WTC11 (cell line): ENCODE measurements around the gene GOSR2. TPM values are rescaled to one million over a fixed set of nuclear protein-coding genes. Genes with fewer than 3 reads are reported as not detected.
A peak's percentile ranks its signal among the peaks of the same experiment; 100 is the strongest.

Experiments
- ATF1 ChIP-seq: sonication (generic); formaldehyde crosslinking; IDR thresholded peaks from 2 replicates; pipeline ENCODE4 v1.8.1; 2023; ENCODE audit warnings: mild to moderate bottlenecking, moderate library complexity, missing genetic modification reagents
- CBFB ChIP-seq: sonication (generic); formaldehyde crosslinking; IDR thresholded peaks from 2 replicates; pipeline ENCODE4 v1.8.1; 2022; ENCODE audit warnings: mild to moderate bottlenecking, low read depth, missing genetic modification reagents
- CREM ChIP-seq: sonication (generic); formaldehyde crosslinking; IDR thresholded peaks from 2 replicates; pipeline ENCODE4 v1.8.1; 2022; ENCODE audit warnings: mild to moderate bottlenecking, missing genetic modification reagents, moderate library complexity
- ERG ChIP-seq: fragments of 250-450 bp; sonication (Bioruptor Pico); IDR thresholded peaks from 2 replicates; pipeline ENCODE4 v1.8.0; 2021; ENCODE audit warnings: mild to moderate bottlenecking
- ETV6 ChIP-seq: sonication (generic); formaldehyde crosslinking; IDR thresholded peaks from 2 replicates; pipeline ENCODE4 v1.8.1; 2022; ENCODE audit warnings: mild to moderate bottlenecking, missing genetic modification reagents
- FOXP1 ChIP-seq: sonication (generic); formaldehyde crosslinking; IDR thresholded peaks from 2 replicates; pipeline ENCODE4 v1.8.0; 2022; ENCODE audit warnings: missing genetic modification reagents, mild to moderate bottlenecking, moderate library complexity, borderline replicate concordance
- GABPB1 ChIP-seq: sonication (generic); formaldehyde crosslinking; IDR thresholded peaks from 2 replicates; pipeline ENCODE4 v1.8.1; 2023; ENCODE audit warnings: mild to moderate bottlenecking, missing genetic modification reagents
- GTF2I ChIP-seq: fragments of 250-450 bp; sonication (Bioruptor Pico); conservative IDR thresholded peaks from 2 replicates; pipeline ENCODE4 v1.4.0; 2021; ENCODE audit warnings: mild to moderate bottlenecking
- HMGA2 ChIP-seq: fragments of 250-450 bp; sonication (Bioruptor Pico); IDR thresholded peaks from 2 replicates; pipeline ENCODE4 v1.4.0; 2021; ENCODE audit warnings: mild to moderate bottlenecking, moderate library complexity
- KAT7 ChIP-seq: sonication (generic); formaldehyde crosslinking; IDR thresholded peaks from 2 replicates; pipeline ENCODE4 v1.8.1; 2023; ENCODE audit warnings: missing genetic modification reagents, mild to moderate bottlenecking, borderline replicate concordance
- NR1H2 ChIP-seq: sonication (generic); formaldehyde crosslinking; IDR thresholded peaks from 2 replicates; pipeline ENCODE4 v1.9.0; 2021; ENCODE audit warnings: mild to moderate bottlenecking, moderate library complexity, missing genetic modification reagents
- OVOL2 ChIP-seq: fragments of 250-450 bp; sonication (Bioruptor Pico); IDR thresholded peaks from 2 replicates; pipeline ENCODE4 v1.9.0; 2021; ENCODE audit warnings: mild to moderate bottlenecking, borderline replicate concordance
- PREB ChIP-seq: sonication (generic); formaldehyde crosslinking; IDR thresholded peaks from 2 replicates; pipeline ENCODE4 v1.8.1; 2022; ENCODE audit warnings: mild to moderate bottlenecking, missing genetic modification reagents, moderate library complexity, borderline replicate concordance
- RORB ChIP-seq: fragments of 250-450 bp; sonication (Bioruptor Pico); IDR thresholded peaks from 2 replicates; pipeline ENCODE4 v1.9.0; 2021; ENCODE audit warnings: mild to moderate bottlenecking
- TCF7 ChIP-seq: sonication (generic); formaldehyde crosslinking; IDR thresholded peaks from 2 replicates; pipeline ENCODE4 v1.8.0; 2022; ENCODE audit warnings: mild to moderate bottlenecking, low read depth, missing genetic modification reagents, moderate library complexity
- ZNF121 ChIP-seq: sonication (generic); formaldehyde crosslinking; IDR thresholded peaks from 2 replicates; pipeline ENCODE4 v1.8.0; 2023; ENCODE audit warnings: missing genetic modification reagents
- ZNF263 ChIP-seq: sonication (generic); formaldehyde crosslinking; IDR thresholded peaks from 2 replicates; pipeline ENCODE4 v1.8.1; 2022; ENCODE audit warnings: low read depth, mild to moderate bottlenecking, moderate library complexity, missing genetic modification reagents
- ZNF671 ChIP-seq: fragments of 250-450 bp; sonication (Bioruptor Pico); IDR thresholded peaks from 2 replicates; pipeline ENCODE4 v1.8.0; 2021; ENCODE audit warnings: mild to moderate bottlenecking
- total RNA-seq: library from RNA; stranded (reverse); gene quantifications from 3 replicates; pipeline ENCODE4 v1.2.3, GENCODE V29; 2021
- TF ChIP-seq, protein P1 (sequence below): sonication (generic); formaldehyde crosslinking; conservative IDR thresholded peaks from 2 replicates; pipeline ENCODE4 v1.8.1; 2023; ENCODE audit warnings: mild to moderate bottlenecking, low read depth, missing genetic modification reagents, moderate library complexity
- TF ChIP-seq, protein P2 (sequence below): sonication (generic); formaldehyde crosslinking; IDR thresholded peaks from 2 replicates; pipeline ENCODE4 v1.8.1; 2023; ENCODE audit warnings: mild to moderate bottlenecking, moderate library complexity, missing genetic modification reagents
- TF ChIP-seq, protein P3 (sequence below): sonication (generic); formaldehyde crosslinking; IDR thresholded peaks from 2 replicates; pipeline ENCODE4 v1.8.0; 2023; ENCODE audit warnings: missing genetic modification reagents
- TF ChIP-seq, protein P4 (sequence below): fragments of 200-600 bp; IDR thresholded peaks from 2 replicates; pipeline ENCODE4 v1.8.0; 2022; ENCODE audit warnings: antibody characterized with exemption
- TF ChIP-seq, protein P5 (sequence below): fragments of 250-450 bp; sonication (Bioruptor Pico); IDR thresholded peaks from 2 replicates; pipeline ENCODE4 v1.9.0; 2021; ENCODE audit warnings: mild to moderate bottlenecking

GOSR2 gene
- total RNA-seq, 1 experiment from 2014 or later = 45.8 TPM

- TF ChIP-seq ZNF263 (CRISPR knock-in tag) (no peak), GABPB1 (CRISPR knock-in tag) (no peak), CBFB (no peak), GTF2I (CRISPR knock-in tag) (no peak), NR1H2 (CRISPR knock-in tag) (no peak), OVOL2 (CRISPR knock-in tag) (no peak), CREM (CRISPR knock-in tag) (no peak; the same call in 1 of the 2 replicates), TCF7 (CRISPR knock-in tag) (no peak), RORB (CRISPR knock-in tag) (no peak), ATF1 (CRISPR knock-in tag) (no peak), KAT7 (CRISPR knock-in tag) (0 out of 2 replicates have a peak, but pooled peaks have one; percentile 22), HMGA2 (no peak), ERG (CRISPR knock-in tag) (no peak), PREB (CRISPR knock-in tag) (no peak), ZNF671 (CRISPR knock-in tag) (no peak), ZNF121 (CRISPR knock-in tag) (no peak), ETV6 (no peak), FOXP1 (CRISPR knock-in tag) (peak; percentile 77; the same call in 1 of the 2 replicates)
- TF ChIP-seq, protein P1, sequence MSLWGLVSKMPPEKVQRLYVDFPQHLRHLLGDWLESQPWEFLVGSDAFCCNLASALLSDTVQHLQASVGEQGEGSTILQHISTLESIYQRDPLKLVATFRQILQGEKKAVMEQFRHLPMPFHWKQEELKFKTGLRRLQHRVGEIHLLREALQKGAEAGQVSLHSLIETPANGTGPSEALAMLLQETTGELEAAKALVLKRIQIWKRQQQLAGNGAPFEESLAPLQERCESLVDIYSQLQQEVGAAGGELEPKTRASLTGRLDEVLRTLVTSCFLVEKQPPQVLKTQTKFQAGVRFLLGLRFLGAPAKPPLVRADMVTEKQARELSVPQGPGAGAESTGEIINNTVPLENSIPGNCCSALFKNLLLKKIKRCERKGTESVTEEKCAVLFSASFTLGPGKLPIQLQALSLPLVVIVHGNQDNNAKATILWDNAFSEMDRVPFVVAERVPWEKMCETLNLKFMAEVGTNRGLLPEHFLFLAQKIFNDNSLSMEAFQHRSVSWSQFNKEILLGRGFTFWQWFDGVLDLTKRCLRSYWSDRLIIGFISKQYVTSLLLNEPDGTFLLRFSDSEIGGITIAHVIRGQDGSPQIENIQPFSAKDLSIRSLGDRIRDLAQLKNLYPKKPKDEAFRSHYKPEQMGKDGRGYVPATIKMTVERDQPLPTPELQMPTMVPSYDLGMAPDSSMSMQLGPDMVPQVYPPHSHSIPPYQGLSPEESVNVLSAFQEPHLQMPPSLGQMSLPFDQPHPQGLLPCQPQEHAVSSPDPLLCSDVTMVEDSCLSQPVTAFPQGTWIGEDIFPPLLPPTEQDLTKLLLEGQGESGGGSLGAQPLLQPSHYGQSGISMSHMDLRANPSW (CRISPR knock-in tag) = no peak
- TF ChIP-seq, protein P2, sequence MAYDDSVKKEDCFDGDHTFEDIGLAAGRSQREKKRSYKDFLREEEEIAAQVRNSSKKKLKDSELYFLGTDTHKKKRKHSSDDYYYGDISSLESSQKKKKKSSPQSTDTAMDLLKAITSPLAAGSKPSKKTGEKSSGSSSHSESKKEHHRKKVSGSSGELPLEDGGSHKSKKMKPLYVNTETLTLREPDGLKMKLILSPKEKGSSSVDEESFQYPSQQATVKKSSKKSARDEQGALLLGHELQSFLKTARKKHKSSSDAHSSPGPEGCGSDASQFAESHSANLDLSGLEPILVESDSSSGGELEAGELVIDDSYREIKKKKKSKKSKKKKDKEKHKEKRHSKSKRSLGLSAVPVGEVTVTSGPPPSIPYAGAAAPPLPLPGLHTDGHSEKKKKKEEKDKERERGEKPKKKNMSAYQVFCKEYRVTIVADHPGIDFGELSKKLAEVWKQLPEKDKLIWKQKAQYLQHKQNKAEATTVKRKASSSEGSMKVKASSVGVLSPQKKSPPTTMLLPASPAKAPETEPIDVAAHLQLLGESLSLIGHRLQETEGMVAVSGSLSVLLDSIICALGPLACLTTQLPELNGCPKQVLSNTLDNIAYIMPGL (CRISPR knock-in tag) = peak; percentile 72
- TF ChIP-seq, protein P3, sequence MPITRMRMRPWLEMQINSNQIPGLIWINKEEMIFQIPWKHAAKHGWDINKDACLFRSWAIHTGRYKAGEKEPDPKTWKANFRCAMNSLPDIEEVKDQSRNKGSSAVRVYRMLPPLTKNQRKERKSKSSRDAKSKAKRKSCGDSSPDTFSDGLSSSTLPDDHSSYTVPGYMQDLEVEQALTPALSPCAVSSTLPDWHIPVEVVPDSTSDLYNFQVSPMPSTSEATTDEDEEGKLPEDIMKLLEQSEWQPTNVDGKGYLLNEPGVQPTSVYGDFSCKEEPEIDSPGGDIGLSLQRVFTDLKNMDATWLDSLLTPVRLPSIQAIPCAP (CRISPR knock-in tag) = no peak
- TF ChIP-seq, protein P4, sequence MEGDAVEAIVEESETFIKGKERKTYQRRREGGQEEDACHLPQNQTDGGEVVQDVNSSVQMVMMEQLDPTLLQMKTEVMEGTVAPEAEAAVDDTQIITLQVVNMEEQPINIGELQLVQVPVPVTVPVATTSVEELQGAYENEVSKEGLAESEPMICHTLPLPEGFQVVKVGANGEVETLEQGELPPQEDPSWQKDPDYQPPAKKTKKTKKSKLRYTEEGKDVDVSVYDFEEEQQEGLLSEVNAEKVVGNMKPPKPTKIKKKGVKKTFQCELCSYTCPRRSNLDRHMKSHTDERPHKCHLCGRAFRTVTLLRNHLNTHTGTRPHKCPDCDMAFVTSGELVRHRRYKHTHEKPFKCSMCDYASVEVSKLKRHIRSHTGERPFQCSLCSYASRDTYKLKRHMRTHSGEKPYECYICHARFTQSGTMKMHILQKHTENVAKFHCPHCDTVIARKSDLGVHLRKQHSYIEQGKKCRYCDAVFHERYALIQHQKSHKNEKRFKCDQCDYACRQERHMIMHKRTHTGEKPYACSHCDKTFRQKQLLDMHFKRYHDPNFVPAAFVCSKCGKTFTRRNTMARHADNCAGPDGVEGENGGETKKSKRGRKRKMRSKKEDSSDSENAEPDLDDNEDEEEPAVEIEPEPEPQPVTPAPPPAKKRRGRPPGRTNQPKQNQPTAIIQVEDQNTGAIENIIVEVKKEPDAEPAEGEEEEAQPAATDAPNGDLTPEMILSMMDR = no peak
- TF ChIP-seq, protein P5, sequence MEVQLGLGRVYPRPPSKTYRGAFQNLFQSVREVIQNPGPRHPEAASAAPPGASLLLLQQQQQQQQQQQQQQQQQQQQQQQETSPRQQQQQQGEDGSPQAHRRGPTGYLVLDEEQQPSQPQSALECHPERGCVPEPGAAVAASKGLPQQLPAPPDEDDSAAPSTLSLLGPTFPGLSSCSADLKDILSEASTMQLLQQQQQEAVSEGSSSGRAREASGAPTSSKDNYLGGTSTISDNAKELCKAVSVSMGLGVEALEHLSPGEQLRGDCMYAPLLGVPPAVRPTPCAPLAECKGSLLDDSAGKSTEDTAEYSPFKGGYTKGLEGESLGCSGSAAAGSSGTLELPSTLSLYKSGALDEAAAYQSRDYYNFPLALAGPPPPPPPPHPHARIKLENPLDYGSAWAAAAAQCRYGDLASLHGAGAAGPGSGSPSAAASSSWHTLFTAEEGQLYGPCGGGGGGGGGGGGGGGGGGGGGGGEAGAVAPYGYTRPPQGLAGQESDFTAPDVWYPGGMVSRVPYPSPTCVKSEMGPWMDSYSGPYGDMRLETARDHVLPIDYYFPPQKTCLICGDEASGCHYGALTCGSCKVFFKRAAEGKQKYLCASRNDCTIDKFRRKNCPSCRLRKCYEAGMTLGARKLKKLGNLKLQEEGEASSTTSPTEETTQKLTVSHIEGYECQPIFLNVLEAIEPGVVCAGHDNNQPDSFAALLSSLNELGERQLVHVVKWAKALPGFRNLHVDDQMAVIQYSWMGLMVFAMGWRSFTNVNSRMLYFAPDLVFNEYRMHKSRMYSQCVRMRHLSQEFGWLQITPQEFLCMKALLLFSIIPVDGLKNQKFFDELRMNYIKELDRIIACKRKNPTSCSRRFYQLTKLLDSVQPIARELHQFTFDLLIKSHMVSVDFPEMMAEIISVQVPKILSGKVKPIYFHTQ (CRISPR knock-in tag) = no peak
These were observed 55.7 kb downstream of the GOSR2 start (continued) for GRCh38 chr17:46978489-46979146.
